DMS53 treated with DMSO at 0.1 percent for 48 hours (cell line): ENCODE results near the gene MAMSTR.
"Not testable (repeated sequence)": the region's sequence is repeated elsewhere in the genome, so short reads cannot be mapped to it uniquely, and the experiment has no call there.

ENCODE experiments used
- DNase-seq: peaks from one replicate; lab custom pipeline; 2025; ENCODE audit not compliant: unreplicated experiment; lab: John Stamatoyannopoulos, UW

Gene MAMSTR

DNA sequence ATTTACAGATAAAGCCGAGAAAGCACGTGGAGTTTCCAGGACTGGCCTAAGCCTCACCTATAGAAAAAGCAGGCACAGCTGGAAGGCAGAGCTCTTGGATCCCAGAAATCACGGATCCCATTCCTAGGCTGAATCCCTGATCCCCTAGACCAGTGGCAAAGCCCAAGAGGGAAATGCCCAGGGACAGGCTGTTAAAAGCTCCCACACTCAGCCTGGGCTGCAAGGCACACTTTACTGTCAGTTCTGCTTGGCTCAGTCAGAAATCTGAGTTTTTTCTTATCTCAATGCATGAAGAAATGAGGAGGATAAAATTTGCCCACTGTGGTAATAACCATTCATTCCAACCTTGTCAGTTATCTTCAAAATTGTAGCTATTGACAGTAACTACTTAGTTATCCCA lies 31.7 kb downstream of the MAMSTR start:
- no peak for DNase-seq

GRCh38 chr19:48686637-48687036 lies 32.9 kb downstream of the MAMSTR start:
- not testable (repeated sequence) for DNase-seq

GRCh38 chr19:48686088-48686487 lies 33.4 kb downstream of the MAMSTR start:
- peak; percentile 47 for DNase-seq

GRCh38 chr19:48685583-48685982 lies 33.9 kb downstream of the MAMSTR start:
- DNase-seq = peak; percentile 18

- peak; percentile 67 for DNase-seq
Measured at GRCh38 chr19:48683349-48683748, 36.2 kb downstream of the MAMSTR start.

GRCh38 chr19:48681127-48681470 lies 38.4 kb downstream of the MAMSTR start:
- no peak for DNase-seq

- DNase-seq = no peak
Measured at GRCh38 chr19:48680436-48681126, 38.9 kb downstream of the MAMSTR start.

GRCh38 chr19:48680006-48680405 lies 39.5 kb downstream of the MAMSTR start:
- DNase-seq = not testable (repeated sequence)

DNA sequence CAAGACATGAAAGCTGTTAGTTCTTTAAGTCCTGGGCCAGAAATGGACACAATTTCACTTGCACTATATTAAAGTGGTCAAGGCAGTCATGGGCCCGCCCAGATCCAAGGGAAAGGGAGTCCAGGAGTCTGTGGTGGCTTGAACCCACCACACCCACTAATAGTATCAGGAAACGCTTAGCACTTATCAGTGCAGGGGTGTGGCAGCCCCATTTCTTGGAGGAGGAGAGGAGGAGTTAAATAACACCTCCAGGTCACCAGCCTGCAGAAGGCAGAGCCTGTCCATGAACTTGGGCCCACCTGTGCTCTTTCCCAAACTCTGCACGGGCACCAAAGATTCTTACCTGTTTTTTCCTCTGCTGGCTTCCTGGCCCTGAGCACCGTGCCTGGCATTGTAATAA lies 41.3 kb downstream of the MAMSTR start:
- no peak for DNase-seq

GRCh38 chr19:48676887-48677286 lies 42.6 kb downstream of the MAMSTR start:
- no peak for DNase-seq

- DNase-seq = no peak
Measured at GRCh38 chr19:48676487-48676886, 43.0 kb downstream of the MAMSTR start.

- peak; percentile 67 for DNase-seq
Measured at GRCh38 chr19:48674921-48675824, 44.4 kb downstream of the MAMSTR start.

- DNase-seq = no peak
Measured at GRCh38 chr19:48674216-48674809, 45.2 kb downstream of the MAMSTR start.

- no peak for DNase-seq
Measured at GRCh38 chr19:48673436-48674100, 46.0 kb downstream of the MAMSTR start.

DNA sequence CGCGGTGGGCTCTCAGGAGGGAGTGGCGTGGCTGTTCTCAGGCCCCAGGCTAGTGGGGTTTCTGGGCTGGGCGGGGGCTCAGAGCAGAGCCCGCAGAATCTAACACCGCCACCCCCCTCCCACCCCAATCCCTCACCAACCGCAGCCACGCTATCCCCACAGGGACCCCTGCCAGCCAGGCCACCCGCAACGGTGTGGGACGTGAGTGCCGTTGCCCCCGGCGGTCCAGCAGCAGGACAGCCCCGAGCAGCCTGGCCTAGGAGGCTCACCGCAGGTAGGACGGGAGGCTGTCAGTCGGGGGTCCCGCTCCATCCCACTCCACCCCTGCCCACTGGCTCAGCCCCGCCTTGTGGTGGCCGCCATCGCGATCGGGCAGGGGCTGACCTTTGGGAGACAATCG lies 46.5 kb downstream of the MAMSTR start, which contains the start of gene NTN5:
NTN5 (minus strand) TSS at position 24 of the 400 bp plus-strand sequence. CDS start 2,031 bp downstream, outside the sequence.
- DNase-seq = no peak

- no peak for DNase-seq
Measured at GRCh38 chr19:48671446-48671995, 48.0 kb downstream of the MAMSTR start.

GRCh38 chr19:48670699-48671445 lies 48.7 kb downstream of the MAMSTR start:
- DNase-seq = no peak

DNA sequence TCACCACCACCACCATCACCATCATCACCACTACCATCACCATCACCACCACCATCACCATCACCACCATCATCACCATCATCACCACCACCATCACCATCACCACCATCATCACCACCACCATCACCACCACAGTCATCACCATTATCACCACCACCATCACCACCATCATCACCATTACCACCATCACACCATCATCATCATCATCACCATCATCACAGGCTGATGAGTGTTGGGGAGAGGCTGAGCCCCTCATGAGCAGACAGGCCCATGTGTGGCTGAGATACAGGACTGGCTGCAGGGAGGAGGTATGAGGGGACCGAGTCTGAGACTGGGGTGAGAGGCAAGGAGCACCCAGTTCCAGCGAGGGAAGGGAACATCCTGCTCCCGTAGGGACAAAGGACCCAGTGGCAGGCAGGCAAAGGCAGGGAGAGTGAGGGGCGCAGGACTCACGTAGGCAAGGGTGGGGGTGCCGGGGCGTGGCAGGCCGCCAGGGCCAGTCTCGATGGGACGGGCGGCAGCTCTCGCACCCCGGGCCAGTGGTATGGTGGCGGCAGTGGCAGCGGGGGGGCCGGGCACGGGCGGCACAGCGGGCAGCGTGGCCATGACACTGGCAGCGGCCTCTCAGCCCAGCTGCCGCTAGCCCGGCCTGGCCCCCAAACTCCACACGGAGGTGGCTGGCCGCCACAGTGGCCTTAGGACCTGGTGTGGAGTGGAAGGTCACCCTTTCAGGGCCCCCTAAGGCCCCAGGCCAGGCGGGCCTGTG lies 49.4 kb downstream of the MAMSTR start:
- DNase-seq = no peak

- no peak for DNase-seq
Measured at GRCh38 chr19:48668761-48669160, 50.8 kb downstream of the MAMSTR start.
